NB4 (cell line): ENCODE measurements around the gene BOD1.

Experiments
- MAX ChIP-seq: IDR thresholded peaks from 2 replicates; pipeline ENCODE4 v1.6.1; 2011; ENCODE audit warnings: low read depth, low read length
- MYC ChIP-seq: IDR thresholded peaks from 2 replicates; pipeline ENCODE4 v1.6.1; 2011; ENCODE audit warnings: low read depth, low read length
- POLR2A ChIP-seq: IDR thresholded peaks from 2 replicates; pipeline ENCODE4 v1.6.1; 2011; ENCODE audit warnings: mild to moderate bottlenecking; ENCODE audit not compliant: insufficient read length; ENCODE audit errors: extremely low read depth
- TF ChIP-seq, protein P1 (sequence below): IDR thresholded peaks from one replicate; pipeline ENCODE4 v1.5.1; 2012; ENCODE audit warnings: low read depth, low read length

GRCh38 chr5:173594061-173594460, 22.4 kb downstream of the BOD1 start:
- TF ChIP-seq, protein P1, sequence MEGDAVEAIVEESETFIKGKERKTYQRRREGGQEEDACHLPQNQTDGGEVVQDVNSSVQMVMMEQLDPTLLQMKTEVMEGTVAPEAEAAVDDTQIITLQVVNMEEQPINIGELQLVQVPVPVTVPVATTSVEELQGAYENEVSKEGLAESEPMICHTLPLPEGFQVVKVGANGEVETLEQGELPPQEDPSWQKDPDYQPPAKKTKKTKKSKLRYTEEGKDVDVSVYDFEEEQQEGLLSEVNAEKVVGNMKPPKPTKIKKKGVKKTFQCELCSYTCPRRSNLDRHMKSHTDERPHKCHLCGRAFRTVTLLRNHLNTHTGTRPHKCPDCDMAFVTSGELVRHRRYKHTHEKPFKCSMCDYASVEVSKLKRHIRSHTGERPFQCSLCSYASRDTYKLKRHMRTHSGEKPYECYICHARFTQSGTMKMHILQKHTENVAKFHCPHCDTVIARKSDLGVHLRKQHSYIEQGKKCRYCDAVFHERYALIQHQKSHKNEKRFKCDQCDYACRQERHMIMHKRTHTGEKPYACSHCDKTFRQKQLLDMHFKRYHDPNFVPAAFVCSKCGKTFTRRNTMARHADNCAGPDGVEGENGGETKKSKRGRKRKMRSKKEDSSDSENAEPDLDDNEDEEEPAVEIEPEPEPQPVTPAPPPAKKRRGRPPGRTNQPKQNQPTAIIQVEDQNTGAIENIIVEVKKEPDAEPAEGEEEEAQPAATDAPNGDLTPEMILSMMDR = no peak
- TF ChIP-seq POLR2A (no peak), MYC (no peak), MAX (no peak)
